K562 (cell line): ENCODE results near the gene CDAN1.

Experiments used
- BDP1 ChIP-seq: IDR thresholded peaks from 3 replicates; pipeline ENCODE4 v1.6.1; 2011; ENCODE audit not compliant: insufficient read length, insufficient read depth
- JUNB ChIP-seq: fragments of 450-650 bp; formaldehyde crosslinking; conservative IDR thresholded peaks from 2 replicates; pipeline ENCODE4 v1.4.0; 2020; ENCODE audit warnings: mild to moderate bottlenecking
- RBBP5 ChIP-seq: fragments of 200-600 bp; sonication (generic); IDR thresholded peaks from 2 replicates; pipeline ENCODE4 v1.6.1; 2012; ENCODE audit warnings: borderline replicate concordance, mild to moderate bottlenecking, low read length, control low read depth, inconsistent platforms; ENCODE audit not compliant: insufficient read depth, poor library complexity, severe bottlenecking
- SIN3A ChIP-seq, 2 experiments: fragments of 150-350 bp in 1 of 2; IDR thresholded peaks; 2 replicates each; pipeline ENCODE4 v1.6.1; 2011 to 2016; ENCODE audit warnings: borderline replicate concordance in 2 of 2, low read depth in 2 of 2, low read length in 2 of 2, mild to moderate bottlenecking in 2 of 2, moderate library complexity in 2 of 2; ENCODE audit not compliant: control insufficient read depth in 1 of 2
- TF ChIP-seq, protein P1 (sequence below), 2 experiments: fragments of 450-650 bp in 1 of 2; sonication (generic) in 1 of 2; formaldehyde crosslinking in 1 of 2; IDR thresholded peaks; 2 replicates each; pipeline versions ENCODE4 v1.7.1 to v1.9.0; 2016 to 2022; ENCODE audit warnings: inconsistent platforms in 1 of 2, mild to moderate bottlenecking in 1 of 2, missing genetic modification reagents in 1 of 2
- TF ChIP-seq, protein P2 (sequence below): sonication (generic); formaldehyde crosslinking; IDR thresholded peaks from 2 replicates; pipeline ENCODE4 v1.9.0; 2022; ENCODE audit warnings: mild to moderate bottlenecking, missing genetic modification reagents

DNA sequence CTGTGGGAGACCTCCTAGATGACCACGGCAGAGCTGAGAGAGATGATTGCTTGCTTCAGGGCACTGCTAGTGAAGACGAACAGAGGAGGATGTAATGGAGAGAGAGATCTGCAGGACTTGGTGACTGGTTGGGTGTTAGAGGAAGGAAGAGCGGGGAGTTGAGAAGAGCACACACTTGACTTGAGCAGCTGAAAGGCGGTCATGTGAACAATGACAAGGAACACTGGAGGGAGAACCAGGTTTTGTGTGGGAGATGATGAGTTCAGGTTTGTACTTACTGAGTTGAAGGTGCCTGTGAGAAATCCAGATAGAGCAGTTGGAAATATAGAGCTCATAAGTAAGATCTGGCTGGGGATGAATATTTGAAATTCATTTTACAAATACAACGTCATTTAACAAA lies 40.3 kb downstream of the CDAN1 start:
- TF ChIP-seq, protein P1, sequence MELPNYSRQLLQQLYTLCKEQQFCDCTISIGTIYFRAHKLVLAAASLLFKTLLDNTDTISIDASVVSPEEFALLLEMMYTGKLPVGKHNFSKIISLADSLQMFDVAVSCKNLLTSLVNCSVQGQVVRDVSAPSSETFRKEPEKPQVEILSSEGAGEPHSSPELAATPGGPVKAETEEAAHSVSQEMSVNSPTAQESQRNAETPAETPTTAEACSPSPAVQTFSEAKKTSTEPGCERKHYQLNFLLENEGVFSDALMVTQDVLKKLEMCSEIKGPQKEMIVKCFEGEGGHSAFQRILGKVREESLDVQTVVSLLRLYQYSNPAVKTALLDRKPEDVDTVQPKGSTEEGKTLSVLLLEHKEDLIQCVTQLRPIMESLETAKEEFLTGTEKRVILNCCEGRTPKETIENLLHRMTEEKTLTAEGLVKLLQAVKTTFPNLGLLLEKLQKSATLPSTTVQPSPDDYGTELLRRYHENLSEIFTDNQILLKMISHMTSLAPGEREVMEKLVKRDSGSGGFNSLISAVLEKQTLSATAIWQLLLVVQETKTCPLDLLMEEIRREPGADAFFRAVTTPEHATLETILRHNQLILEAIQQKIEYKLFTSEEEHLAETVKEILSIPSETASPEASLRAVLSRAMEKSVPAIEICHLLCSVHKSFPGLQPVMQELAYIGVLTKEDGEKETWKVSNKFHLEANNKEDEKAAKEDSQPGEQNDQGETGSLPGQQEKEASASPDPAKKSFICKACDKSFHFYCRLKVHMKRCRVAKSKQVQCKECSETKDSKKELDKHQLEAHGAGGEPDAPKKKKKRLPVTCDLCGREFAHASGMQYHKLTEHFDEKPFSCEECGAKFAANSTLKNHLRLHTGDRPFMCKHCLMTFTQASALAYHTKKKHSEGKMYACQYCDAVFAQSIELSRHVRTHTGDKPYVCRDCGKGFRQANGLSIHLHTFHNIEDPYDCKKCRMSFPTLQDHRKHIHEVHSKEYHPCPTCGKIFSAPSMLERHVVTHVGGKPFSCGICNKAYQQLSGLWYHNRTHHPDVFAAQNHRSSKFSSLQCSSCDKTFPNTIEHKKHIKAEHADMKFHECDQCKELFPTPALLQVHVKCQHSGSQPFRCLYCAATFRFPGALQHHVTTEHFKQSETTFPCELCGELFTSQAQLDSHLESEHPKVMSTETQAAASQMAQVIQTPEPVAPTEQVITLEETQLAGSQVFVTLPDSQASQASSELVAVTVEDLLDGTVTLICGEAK (IDR thresholded peaks at IDR 0.05): no peak
- TF ChIP-seq, protein P1 (CRISPR knock-in tag; IDR thresholded peaks at IDR 0.05): no peak
- TF ChIP-seq JUNB (CRISPR knock-in tag) (no peak), RBBP5 (no peak), SIN3A (IDR thresholded peaks at IDR 0.05; ENCODE audit: borderline replicate concordance in 2 of 2, control insufficient read depth in 1 of 2, low read depth in 2 of 2, low read length in 2 of 2) (no peak), BDP1 (no peak)
- TF ChIP-seq, protein P2, sequence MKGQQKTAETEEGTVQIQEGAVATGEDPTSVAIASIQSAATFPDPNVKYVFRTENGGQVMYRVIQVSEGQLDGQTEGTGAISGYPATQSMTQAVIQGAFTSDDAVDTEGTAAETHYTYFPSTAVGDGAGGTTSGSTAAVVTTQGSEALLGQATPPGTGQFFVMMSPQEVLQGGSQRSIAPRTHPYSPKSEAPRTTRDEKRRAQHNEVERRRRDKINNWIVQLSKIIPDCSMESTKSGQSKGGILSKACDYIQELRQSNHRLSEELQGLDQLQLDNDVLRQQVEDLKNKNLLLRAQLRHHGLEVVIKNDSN (CRISPR knock-in tag): no peak
